Measurements from ENCODE around the gene ACVR2A.

DNA sequence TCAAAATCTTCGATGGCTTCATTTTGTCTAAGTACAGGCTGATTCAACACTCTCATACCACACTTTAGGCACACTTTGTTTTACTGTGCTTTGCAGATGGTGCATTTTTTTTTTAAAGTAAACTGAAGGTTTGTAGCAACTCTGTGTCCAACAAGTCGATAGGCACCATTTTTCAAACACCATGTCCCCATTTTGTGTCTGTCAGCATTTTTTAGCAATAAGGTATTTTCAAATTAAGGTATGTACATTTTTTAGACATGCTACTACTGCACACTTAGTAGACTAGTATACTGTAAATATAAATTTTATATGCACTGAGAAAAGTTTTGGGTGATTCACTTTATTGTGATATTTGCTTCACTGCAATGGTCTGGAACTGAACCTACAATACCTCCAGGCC lies 131.3 kb downstream of the ACVR2A start:
- TF ChIP-seq CTCF (IDR thresholded peaks at IDR 0.05): no peak
- no peak for TF ChIP-seq POLR2A (IDR thresholded peaks at IDR 0.05)

All from esophagus squamous epithelium (tissue), 4 donors.